Right renal pelvis (tissue), 4 donors: ENCODE measurements around the gene DOCK7. TPM values are rescaled to one million over a fixed set of nuclear protein-coding genes. Genes with fewer than 3 reads are reported as not detected.
"Not testable (repeated sequence)": the region's sequence is repeated elsewhere in the genome, so short reads cannot be mapped to it uniquely, and the experiment has no call there.

Experiments used
- DNase-seq, 4 donors: peaks; one replicate each; pipeline ENCODE4 v3.0.0-alpha.2; 2013; ENCODE audit warnings: low read depth in 4 of 4, low spot score in 3 of 4, missing footprints in 1 of 4
- polyA plus RNA-seq, 4 donors: library from polyadenylated mRNA; unstranded; fragments of 120-200 nt; gene quantifications; one replicate each; pipeline ENCODE4 v1.2.1, GENCODE V29; 2013; ENCODE audit not compliant: insufficient read length in 4 of 4

The DOCK7 gene
- polyA plus RNA-seq, 4 donors: 44.7 to 60.0 (median 52.5) TPM

GRCh38 chr1:62613325-62613727 lies 74.9 kb downstream of the DOCK7 start:
- no peak for DNase-seq

- DNase-seq: no peak
Measured at GRCh38 chr1:62612770-62613169, 75.4 kb downstream of the DOCK7 start.

GRCh38 chr1:62610588-62610987 lies 77.6 kb downstream of the DOCK7 start:
- not testable (repeated sequence) for DNase-seq

- DNase-seq: no peak
Measured at GRCh38 chr1:62608905-62609304, 79.3 kb downstream of the DOCK7 start.

- no peak for DNase-seq
Measured at GRCh38 chr1:62601457-62601856, 86.7 kb downstream of the DOCK7 start.

GRCh38 chr1:62599044-62599443 lies 89.1 kb downstream of the DOCK7 start:
- DNase-seq: no peak

GRCh38 chr1:62597281-62597680 lies 90.9 kb downstream of the DOCK7 start, which contains the start of gene ANGPTL3:
Gene ANGPTL3 (plus strand): TSS chr1:62597520. CDS start chr1:62597567, 47 bp downstream.
- DNase-seq: no peak

GRCh38 chr1:62595647-62596046 lies 92.5 kb downstream of the DOCK7 start:
- DNase-seq: no peak

- DNase-seq: no peak
Measured at GRCh38 chr1:62593825-62594394, 94.3 kb downstream of the DOCK7 start.

- no peak for DNase-seq
Measured at GRCh38 chr1:62590970-62591368, 97.2 kb downstream of the DOCK7 start.

- DNase-seq: no peak
Measured at GRCh38 chr1:62590255-62590969, 97.8 kb downstream of the DOCK7 start.

- DNase-seq: no peak
Measured at GRCh38 chr1:62589321-62589720, 98.9 kb downstream of the DOCK7 start.

- no peak for DNase-seq
Measured at GRCh38 chr1:62588000-62588399, 100.2 kb downstream of the DOCK7 start.

GRCh38 chr1:62585469-62586155 lies 102.6 kb downstream of the DOCK7 start:
- DNase-seq: no peak

GRCh38 chr1:62573675-62574074 lies 114.5 kb downstream of the DOCK7 start:
- DNase-seq: no peak

GRCh38 chr1:62572476-62572875 lies 115.7 kb downstream of the DOCK7 start:
- DNase-seq: no peak

GRCh38 chr1:62571517-62571916 lies 116.7 kb downstream of the DOCK7 start:
- DNase-seq: not testable (repeated sequence)

- DNase-seq: not testable (repeated sequence)
Measured at GRCh38 chr1:62567926-62568325, 120.3 kb downstream of the DOCK7 start.

- DNase-seq: not testable (repeated sequence)
Measured at GRCh38 chr1:62567182-62567581, 121.0 kb downstream of the DOCK7 start.

GRCh38 chr1:62561306-62561705 lies 126.9 kb downstream of the DOCK7 start:
- DNase-seq: no peak

- DNase-seq: no peak
Measured at GRCh38 chr1:62544570-62544969, 143.6 kb downstream of the DOCK7 start.

GRCh38 chr1:62541048-62541447 lies 147.1 kb downstream of the DOCK7 start:
- no peak for DNase-seq
